HG03575 (cell line): ENCODE results near the gene CLASP1.
"Not testable (repeated sequence)": the region's sequence is repeated elsewhere in the genome, so short reads cannot be mapped to it uniquely, and the experiment has no call there.

ENCODE experiments used
- ATAC-seq: cut with Tn5 transposase; IDR thresholded peaks from one replicate; pipeline ENCODE4 v1.9.1; 2021; ENCODE audit not compliant: unreplicated experiment, insufficient number of reproducible peaks, low FRiP score; ENCODE audit errors: extremely low read depth

The CLASP1 gene

GRCh38 chr2:121595012-121595891 is 54.0 kb downstream of the CLASP1 start:
- no peak for ATAC-seq

GRCh38 chr2:121591199-121591598 is 58.1 kb downstream of the CLASP1 start:
- ATAC-seq = no peak

GRCh38 chr2:121588357-121588756 is 60.9 kb downstream of the CLASP1 start:
- no peak for ATAC-seq

- ATAC-seq = no peak
Observed at GRCh38 chr2:121587131-121587530, 62.1 kb downstream of the CLASP1 start.

GRCh38 chr2:121584741-121585140 is 64.5 kb downstream of the CLASP1 start:
- ATAC-seq = no peak

GRCh38 chr2:121583555-121583954 is 65.7 kb downstream of the CLASP1 start:
- no peak for ATAC-seq

GRCh38 chr2:121582272-121582671 is 67.0 kb downstream of the CLASP1 start:
- no peak for ATAC-seq

GRCh38 chr2:121579309-121579708 is 70.0 kb downstream of the CLASP1 start:
- no peak for ATAC-seq

GRCh38 chr2:121577381-121577780 is 71.9 kb downstream of the CLASP1 start:
- no peak for ATAC-seq

- ATAC-seq = no peak
Observed at GRCh38 chr2:121576263-121576662, 73.0 kb downstream of the CLASP1 start.

- ATAC-seq = no peak
Observed at GRCh38 chr2:121575800-121576199, 73.5 kb downstream of the CLASP1 start.

GRCh38 chr2:121570667-121571055 is 78.6 kb downstream of the CLASP1 start:
- ATAC-seq = no peak

GRCh38 chr2:121570036-121570666 is 79.1 kb downstream of the CLASP1 start:
- ATAC-seq = no peak

GRCh38 chr2:121567957-121568409 is 81.3 kb downstream of the CLASP1 start:
- no peak for ATAC-seq

GRCh38 chr2:121567452-121567851 is 81.8 kb downstream of the CLASP1 start:
- no peak for ATAC-seq

- no peak for ATAC-seq
Observed at GRCh38 chr2:121565389-121566250, 83.6 kb downstream of the CLASP1 start.

GRCh38 chr2:121564905-121565304 is 84.4 kb downstream of the CLASP1 start:
- ATAC-seq = no peak

GRCh38 chr2:121563754-121564153 is 85.5 kb downstream of the CLASP1 start:
- ATAC-seq = not testable (repeated sequence)
